Right renal cortex interstitium (tissue), 3 donors: ENCODE measurements around the gene PPP3CA. TPM values are rescaled to one million over a fixed set of nuclear protein-coding genes. Genes with fewer than 3 reads are reported as not detected.
"Not testable (repeated sequence)": the region's sequence is repeated elsewhere in the genome, so short reads cannot be mapped to it uniquely, and the experiment has no call there.

Experiments used
- DNase-seq, 3 donors: peaks; one replicate each; pipeline ENCODE4 v3.0.0-alpha.2; 2013; ENCODE audit warnings: low read depth in 3 of 3, low spot score in 2 of 3
- polyA plus RNA-seq, 3 donors: library from polyadenylated mRNA; unstranded; fragments of 120-200 nt; gene quantifications; one replicate each; pipeline ENCODE4 v1.2.1, GENCODE V29; 2013; ENCODE audit not compliant: insufficient read length in 3 of 3

Gene PPP3CA
- polyA plus RNA-seq, 3 donors: 50.0 to 53.7 (median 51.9) TPM

GRCh38 chr4:101258883-101259282 is 88.4 kb downstream of the PPP3CA start:
- DNase-seq: no peak

GRCh38 chr4:101256222-101256621 is 91.1 kb downstream of the PPP3CA start:
- no peak for DNase-seq

GRCh38 chr4:101254776-101255175 is 92.5 kb downstream of the PPP3CA start:
- DNase-seq: no peak

DNA sequence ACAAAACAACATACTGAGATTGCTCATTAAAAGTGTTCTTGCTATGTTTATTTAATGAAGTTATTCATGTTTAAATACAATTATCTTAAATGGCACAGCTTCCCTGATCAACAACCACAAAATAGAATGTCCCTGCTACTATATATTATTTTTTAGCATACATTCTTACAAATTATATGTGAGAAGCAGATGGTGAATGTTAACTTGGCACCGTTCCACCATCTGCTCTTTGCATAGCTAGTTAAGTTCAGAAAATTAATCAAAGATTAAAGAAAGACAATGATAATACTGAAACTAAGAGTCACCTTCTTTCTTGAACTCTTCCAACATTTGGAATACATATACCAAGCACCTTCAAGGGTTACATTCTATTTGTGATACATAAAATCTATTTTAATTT is 94.2 kb downstream of the PPP3CA start:
- DNase-seq: no peak

GRCh38 chr4:101252721-101253120 is 94.6 kb downstream of the PPP3CA start:
- DNase-seq: no peak

GRCh38 chr4:101251261-101251660 is 96.1 kb downstream of the PPP3CA start:
- no peak for DNase-seq

DNA sequence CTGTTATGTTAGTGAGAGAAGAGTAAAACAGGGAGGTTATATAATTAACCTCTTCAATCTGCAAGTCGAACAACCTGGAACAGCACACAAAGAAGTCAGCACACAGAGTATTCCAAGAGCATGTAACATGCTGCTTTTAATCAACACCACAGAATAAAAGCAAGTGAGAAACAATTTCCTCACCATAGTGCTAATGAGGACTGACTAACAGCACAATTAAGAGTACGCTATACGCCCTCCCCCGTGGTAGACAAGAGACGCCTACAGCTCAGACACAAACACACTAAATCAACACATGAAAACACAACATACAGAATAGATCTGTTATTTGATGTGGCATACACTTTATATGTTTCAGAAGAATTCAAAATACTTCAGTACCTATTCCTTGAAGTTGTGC is 103.0 kb downstream of the PPP3CA start:
- no peak for DNase-seq

GRCh38 chr4:101242441-101242840 is 104.9 kb downstream of the PPP3CA start:
- DNase-seq: no peak

- no peak for DNase-seq
These were observed 107.2 kb downstream of the PPP3CA start for GRCh38 chr4:101240099-101240498.

DNA sequence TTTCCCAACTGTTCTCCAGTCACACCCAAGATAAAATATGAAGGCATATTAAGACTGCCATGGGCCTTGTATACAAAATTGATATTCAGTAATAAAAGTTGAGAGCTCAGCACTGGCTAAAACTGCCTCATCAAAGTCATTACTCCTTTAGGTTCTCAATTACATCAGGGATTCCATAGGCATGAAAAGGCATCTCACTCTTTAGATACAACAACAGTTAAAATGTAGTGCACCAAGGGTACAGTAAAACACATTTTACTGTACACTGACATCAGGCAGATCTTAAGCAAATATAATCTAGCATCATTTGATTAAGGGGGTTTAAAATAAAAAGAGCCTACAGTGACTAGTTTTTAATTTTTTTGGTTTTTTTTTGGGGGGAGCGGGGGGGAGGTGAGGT is 107.7 kb downstream of the PPP3CA start:
- no peak for DNase-seq

DNA sequence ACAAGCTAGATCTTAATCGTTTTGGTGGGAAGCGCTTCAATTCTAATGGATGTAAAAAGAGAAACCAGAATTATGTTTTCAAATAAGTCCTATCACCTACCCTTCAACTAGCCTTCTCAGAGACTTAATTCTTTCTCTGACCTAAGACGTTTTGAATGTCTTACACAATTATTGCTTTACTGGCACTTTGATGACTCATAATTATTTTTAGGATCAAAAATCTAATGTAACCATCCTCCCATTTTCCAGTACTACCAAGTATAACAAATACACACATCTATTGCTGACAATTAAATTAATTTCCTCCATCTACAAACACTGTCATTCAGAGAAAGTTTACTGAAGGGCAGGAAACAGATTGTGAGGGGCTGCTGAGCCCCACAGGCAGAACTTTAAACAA is 108.6 kb downstream of the PPP3CA start:
- no peak for DNase-seq

DNA sequence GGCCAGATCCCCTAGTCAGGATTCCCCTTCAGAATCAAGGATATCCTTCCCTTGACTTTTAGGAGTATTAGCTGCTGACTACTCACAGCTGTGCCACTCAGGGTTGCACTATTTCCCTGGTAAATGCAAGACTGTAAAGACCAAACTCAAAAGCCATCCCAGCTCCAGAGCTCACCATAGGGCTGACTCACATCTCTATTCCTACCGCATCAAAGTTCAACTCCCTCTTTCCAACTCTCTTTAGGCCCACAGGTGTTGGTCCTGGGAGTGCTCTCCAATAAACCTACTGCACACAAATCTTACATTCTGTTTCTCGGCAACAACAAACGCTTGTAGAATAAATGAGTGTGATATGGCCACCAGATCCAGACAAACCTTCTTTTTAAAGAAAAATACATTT is 109.6 kb downstream of the PPP3CA start:
- DNase-seq: no peak

GRCh38 chr4:101236097-101236496 is 111.2 kb downstream of the PPP3CA start:
- DNase-seq: no peak

DNA sequence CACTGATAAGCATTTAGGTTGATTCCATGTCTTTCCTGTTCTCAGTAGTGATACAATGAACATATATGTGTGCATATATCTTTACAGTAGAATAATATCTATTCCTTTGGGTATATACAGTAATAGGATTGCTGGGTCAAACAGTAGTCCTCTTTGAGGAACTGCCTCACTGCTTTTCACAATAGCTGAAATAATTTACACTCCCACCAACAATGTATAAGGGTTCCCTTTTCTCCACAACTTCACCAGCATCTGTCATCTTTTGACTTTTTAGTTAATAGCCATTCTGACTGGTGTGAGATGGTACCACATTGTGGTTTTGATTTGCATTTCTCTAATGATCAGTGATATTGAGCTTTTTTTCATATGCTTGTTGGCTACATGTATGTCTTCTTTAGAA is 113.2 kb downstream of the PPP3CA start:
- not testable (repeated sequence) for DNase-seq

- DNase-seq: no peak
These were observed 115.1 kb downstream of the PPP3CA start for GRCh38 chr4:101232074-101232776.

GRCh38 chr4:101230801-101231426 is 116.4 kb downstream of the PPP3CA start:
- no peak for DNase-seq

DNA sequence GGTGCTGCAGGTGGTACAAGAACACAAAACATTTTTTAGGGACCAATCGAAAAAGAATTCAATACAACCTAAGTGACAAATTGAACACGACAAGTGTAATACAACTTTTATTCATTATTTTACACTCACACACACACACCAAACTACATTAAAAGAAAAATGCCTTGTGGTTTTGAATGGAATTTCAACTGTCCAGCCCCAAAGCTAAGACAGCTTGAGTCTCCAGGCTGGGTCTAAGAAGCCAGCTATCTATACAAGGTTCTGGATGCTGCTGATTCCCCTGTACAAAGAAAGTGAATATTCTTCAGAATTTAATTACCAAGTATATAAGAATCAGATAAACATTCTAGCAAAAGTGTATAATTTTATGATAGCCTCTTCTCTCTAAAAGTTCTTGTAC is 118.2 kb downstream of the PPP3CA start:
- DNase-seq: no peak

GRCh38 chr4:101227715-101228114 is 119.6 kb downstream of the PPP3CA start:
- DNase-seq: no peak

DNA sequence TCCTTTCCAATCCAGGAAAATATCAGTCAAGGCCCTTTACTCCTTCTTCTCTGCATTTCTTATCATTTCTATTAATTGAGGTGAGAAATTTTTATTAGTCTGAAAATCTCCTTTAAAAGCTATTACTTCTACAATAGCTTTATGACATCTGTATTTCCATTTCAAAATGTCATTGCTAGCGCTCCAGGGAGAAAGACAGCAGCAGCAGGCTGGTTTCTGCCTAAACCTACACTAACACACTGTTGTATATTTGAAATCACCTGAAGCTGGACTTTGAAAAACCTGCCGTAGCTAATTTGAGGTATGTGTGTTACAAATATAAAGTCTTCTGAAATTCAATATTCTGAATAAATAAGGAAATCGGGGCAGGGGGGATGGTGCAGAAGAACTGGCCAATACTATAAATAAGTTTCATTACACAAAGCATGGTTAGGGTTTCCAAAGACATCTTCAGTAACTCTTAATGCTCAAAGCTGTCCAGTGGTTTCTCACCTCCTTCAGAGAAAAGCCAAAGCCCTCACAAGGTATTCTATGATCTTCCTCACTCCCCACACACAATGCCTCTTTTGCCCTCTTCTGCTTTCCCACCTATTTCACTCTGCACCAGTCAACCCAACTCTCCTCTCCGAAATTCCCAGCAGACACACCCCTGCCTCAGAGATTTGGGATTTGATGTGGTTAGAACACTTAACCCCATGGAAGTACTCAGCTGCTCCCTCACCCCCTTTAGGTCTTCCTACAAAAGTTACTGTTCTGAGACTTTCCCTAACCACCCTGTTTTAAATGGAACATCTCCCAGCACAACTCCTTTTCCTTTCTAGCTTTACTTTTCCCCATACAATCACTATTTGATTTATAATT is 122.7 kb downstream of the PPP3CA start:
- DNase-seq: no peak

- no peak for DNase-seq
These were observed 125.0 kb downstream of the PPP3CA start for GRCh38 chr4:101222156-101222845.

DNA sequence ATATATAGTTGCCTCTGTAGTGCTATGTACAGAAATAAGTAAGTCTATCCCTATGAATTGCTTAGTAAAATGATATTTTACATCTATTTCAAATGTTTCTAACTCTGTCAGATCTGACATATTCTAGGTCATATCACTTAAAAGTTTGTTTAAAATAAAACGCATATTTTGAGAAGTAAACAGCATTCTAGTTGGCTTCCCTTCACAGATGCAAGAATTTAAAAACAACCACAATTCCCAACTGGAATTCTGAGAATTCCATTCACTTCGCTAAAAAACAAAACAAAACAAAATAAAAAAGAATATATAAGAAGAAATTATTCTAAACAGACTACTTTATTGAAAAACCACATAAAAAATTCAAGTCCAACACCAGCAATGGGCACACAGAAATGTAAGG is 126.0 kb downstream of the PPP3CA start:
- no peak for DNase-seq
